ENCODE results near the gene PIEZO2. TPM values are rescaled to one million over a fixed set of nuclear protein-coding genes. Genes with fewer than 3 reads are reported as not detected.
A peak's percentile ranks its signal among the peaks of the same experiment; 100 is the strongest.

Gene PIEZO2
- total and polyA plus RNA-seq, 4 donors: 2.6 to 233 (median 18.8) TPM

- no peak overlapping the region for H3K27ac ChIP-seq (ENCODE audit: low read depth in 1 of 2, low read length in 1 of 2)
- H3K4me1 ChIP-seq (ENCODE audit: control insufficient read depth in 5 of 5, insufficient read depth in 5 of 5, low read length in 5 of 5): peaks cover 0 to 74% (median 13%) of the 10 kb centered on the region in 5 donors
- no peaks in the 10 kb centered on the region for H3K27me3 ChIP-seq (ENCODE audit: control insufficient read depth in 3 of 3, insufficient read depth in 3 of 3, low read length in 2 of 3)
- peaks cover 0 to 2% (median 0%) of the 10 kb centered on the region in 4 donors for H3K9me3 ChIP-seq (ENCODE audit: control insufficient read depth in 4 of 4, insufficient read depth in 3 of 4, low read length in 3 of 4)
- no peak overlapping the region for H3K9ac ChIP-seq (ENCODE audit: insufficient read depth in 1 of 2, low read length in 2 of 2)
- peaks cover 0 to 4% (median 0%) of the 10 kb centered on the region in 4 donors for H3K36me3 ChIP-seq (ENCODE audit: control insufficient read depth in 4 of 4, insufficient read depth in 4 of 4, low read length in 4 of 4)
- no peak for TF ChIP-seq CTCF (IDR thresholded peaks at IDR 0.05; ENCODE audit: control extremely low read depth, extremely low read depth)
- DNase-seq: no peak
- no peak for ATAC-seq (ENCODE audit: insufficient read depth, low FRiP score)
- WGBS, 2 donors: 66 to 79% methylated on average over 4 of the region's 4 CpGs
- H3K4me3 ChIP-seq: no peak overlapping the region
Measured at GRCh38 chr18:11040359-11040758, 109.0 kb downstream of the PIEZO2 start.

- TF ChIP-seq CTCF (IDR thresholded peaks at IDR 0.05; ENCODE audit: control extremely low read depth, extremely low read depth): no peak
- Histone ChIP-seq H3K27ac (ENCODE audit: low read depth in 1 of 2, low read length in 1 of 2) (no peak overlapping the region), H3K9ac (ENCODE audit: insufficient read depth in 1 of 2, low read length in 2 of 2) (peak overlapping the region in 1 of 2 donors; percentile 29), H3K4me3 (no peak overlapping the region), H3K27me3 (ENCODE audit: control insufficient read depth in 3 of 3, insufficient read depth in 3 of 3, low read length in 2 of 3) (no peaks in the 10 kb centered on the region), H3K9me3 (ENCODE audit: control insufficient read depth in 4 of 4, insufficient read depth in 3 of 4, low read length in 3 of 4) (peaks cover 0 to 2% (median 0%) of the 10 kb centered on the region in 4 donors), H3K4me1 (ENCODE audit: control insufficient read depth in 5 of 5, insufficient read depth in 5 of 5, low read length in 5 of 5) (peaks cover 0 to 77% (median 18%) of the 10 kb centered on the region in 5 donors), H3K36me3 (ENCODE audit: control insufficient read depth in 4 of 4, insufficient read depth in 4 of 4, low read length in 4 of 4) (peaks cover 0 to 5% (median 0%) of the 10 kb centered on the region in 4 donors)
- DNase-seq (peak in 2 of 3 donors; percentile 58 to 65), ATAC-seq (ENCODE audit: insufficient read depth, low FRiP score) (no peak)
- WGBS, 2 donors: 65 to 72% methylated on average over 3 of the region's 3 CpGs
Measured at GRCh38 chr18:11037533-11038240, 111.7 kb downstream of the PIEZO2 start.

- H3K9ac ChIP-seq (ENCODE audit: insufficient read depth in 1 of 2, low read length in 2 of 2): no peak overlapping the region
- 56 to 57% methylated on average over 3 of the region's 3 CpGs for WGBS, 2 donors
- peaks cover 0 to 1% (median 0%) of the 10 kb centered on the region in 4 donors for H3K9me3 ChIP-seq (ENCODE audit: control insufficient read depth in 4 of 4, insufficient read depth in 3 of 4, low read length in 3 of 4)
- no peaks in the 10 kb centered on the region for H3K27me3 ChIP-seq (ENCODE audit: control insufficient read depth in 3 of 3, insufficient read depth in 3 of 3, low read length in 2 of 3)
- H3K27ac ChIP-seq (ENCODE audit: low read depth in 1 of 2, low read length in 1 of 2): no peak overlapping the region
- ATAC-seq (ENCODE audit: insufficient read depth, low FRiP score) (no peak), DNase-seq (no peak)
- H3K4me1 ChIP-seq (ENCODE audit: control insufficient read depth in 5 of 5, insufficient read depth in 5 of 5, low read length in 5 of 5): peaks cover 0 to 64% (median 18%) of the 10 kb centered on the region in 5 donors
- peaks cover 0 to 10% (median 0%) of the 10 kb centered on the region in 4 donors for H3K36me3 ChIP-seq (ENCODE audit: control insufficient read depth in 4 of 4, insufficient read depth in 4 of 4, low read length in 4 of 4)
- no peak for TF ChIP-seq CTCF (IDR thresholded peaks at IDR 0.05; ENCODE audit: control extremely low read depth, extremely low read depth)
- no peak overlapping the region for H3K4me3 ChIP-seq
Measured at GRCh38 chr18:11035814-11036495, 113.4 kb downstream of the PIEZO2 start.
